ENCODE data around the gene ASCL4.

Gene ASCL4

GRCh38 chr12:107779077-107779831 lies 4.8 kb downstream of the ASCL4 start:
- no peak for DNase-seq

GRCh38 chr12:107780298-107780697 lies 5.8 kb downstream of the ASCL4 start:
- DNase-seq = no peak

- DNase-seq = no peak
These were observed 7.6 kb downstream of the ASCL4 start for GRCh38 chr12:107782067-107782466.

- no peak for DNase-seq
These were observed 9.2 kb downstream of the ASCL4 start for GRCh38 chr12:107783406-107784376.

- DNase-seq = no peak
These were observed 13.8 kb downstream of the ASCL4 start for GRCh38 chr12:107788281-107788680.

- DNase-seq = no peak
These were observed 14.4 kb downstream of the ASCL4 start for GRCh38 chr12:107788690-107789458.

GRCh38 chr12:107791465-107792089 lies 17.1 kb downstream of the ASCL4 start:
- DNase-seq = no peak

GRCh38 chr12:107794451-107794850 lies 19.9 kb downstream of the ASCL4 start:
- no peak for DNase-seq

- DNase-seq = no peak
These were observed 24.1 kb downstream of the ASCL4 start for GRCh38 chr12:107798580-107798979.

- no peak for DNase-seq
These were observed 26.6 kb downstream of the ASCL4 start for GRCh38 chr12:107801150-107801549.

GRCh38 chr12:107803092-107803491 lies 28.6 kb downstream of the ASCL4 start:
- DNase-seq = no peak

GRCh38 chr12:107805488-107806180 lies 31.1 kb downstream of the ASCL4 start:
- no peak for DNase-seq

- DNase-seq = no peak
These were observed 33.1 kb downstream of the ASCL4 start for GRCh38 chr12:107807471-107808150.

- no peak for DNase-seq
These were observed 42.7 kb downstream of the ASCL4 start for GRCh38 chr12:107817250-107817649.

GRCh38 chr12:107818984-107819383 lies 44.5 kb downstream of the ASCL4 start:
- DNase-seq = no peak

GRCh38 chr12:107822356-107822755 lies 47.9 kb downstream of the ASCL4 start:
- no peak for DNase-seq

Data from activated naive CD4-positive, alpha-beta T cell treated with anti-CD3 and anti-CD28 coated beads, Interleukin-2, amount 50 U/mL, for 16 hours (primary cell).